Heart right ventricle (tissue), 16 donors: ENCODE results near the gene GDI1. TPM values are rescaled to one million over a fixed set of nuclear protein-coding genes. Genes with fewer than 3 reads are reported as not detected.
A peak's percentile ranks its signal among the peaks of the same experiment; 100 is the strongest.
"Not testable (repeated sequence)": the region's sequence is repeated elsewhere in the genome, so short reads cannot be mapped to it uniquely, and the experiment has no call there.

Experiments
- ATAC-seq, 8 donors: fragments of 200-7000 bp; cut with Tn5 transposase; one replicate each; pipeline ENCODE4 v1.9.1; 2020; ENCODE audit warnings: mild to moderate bottlenecking in 8 of 8, moderate library complexity in 8 of 8, moderate number of reproducible peaks in 1 of 8
- DNase-seq, 2 donors: peaks; one replicate each; pipeline ENCODE4 v3.0.0-alpha.2; 2020
- H3K27ac ChIP-seq, 10 donors: fragments of 200-600 bp; sonication (generic) in 2 of 10; one replicate each; pipeline versions ENCODE4 v1.5.0 to v1.8.0; 2020 to 2022; ENCODE audit warnings: mild to moderate bottlenecking in 3 of 10
- H3K27me3 ChIP-seq, 7 donors: fragments of 200-600 bp; one replicate each; pipeline ENCODE4 v1.8.0; 2021 to 2022; ENCODE audit warnings: mild to moderate bottlenecking in 2 of 7
- H3K36me3 ChIP-seq, 9 donors: fragments of 200-600 bp; sonication (generic) in 1 of 9; one replicate each; pipeline versions ENCODE4 v1.5.0 to v1.8.0; 2020 to 2022; ENCODE audit warnings: mild to moderate bottlenecking in 2 of 9
- H3K4me1 ChIP-seq, 9 donors: fragments of 200-600 bp; sonication (generic) in 1 of 9; one replicate each; pipeline versions ENCODE4 v1.5.0 to v1.8.0; 2020 to 2022; ENCODE audit warnings: mild to moderate bottlenecking in 4 of 9
- H3K4me3 ChIP-seq, 10 donors: fragments of 200-600 bp; sonication (generic) in 2 of 10; one replicate each; pipeline versions ENCODE4 v1.5.0 to v1.8.0; 2020 to 2022; ENCODE audit warnings: mild to moderate bottlenecking in 7 of 10, moderate library complexity in 2 of 10
- H3K9me3 ChIP-seq, 11 donors: fragments of 200-600 bp in 10 of 11; sonication (generic) in 2 of 11; one replicate each; pipeline versions ENCODE4 v1.5.0 to v1.8.0; 2013 to 2022; ENCODE audit warnings: mild to moderate bottlenecking in 2 of 11, control low read depth in 1 of 11, moderate library complexity in 1 of 11
- CTCF ChIP-seq, 9 donors: fragments of 200-600 bp; sonication (generic) in 2 of 9; IDR thresholded peaks; one replicate each; pipeline versions ENCODE4 v1.5.0 to v1.8.0; 2021 to 2022; ENCODE audit warnings: antibody characterized with exemption in 9 of 9, mild to moderate bottlenecking in 5 of 9, moderate library complexity in 1 of 9
- WGBS, 2 donors: extraction: QIAGEN DNeasy Blood & Tissue Kit; methylation state at CpG; one replicate each; pipeline ENCODE4 v1.1.7; 2013; ENCODE audit warnings: inconsistent platforms in 1 of 2; 5-methylcytosine and 5-hydroxymethylcytosine counted together
- intact Hi-C, 10 donors: fragments of 100-400 bp; cut with DNase I; formaldehyde crosslinking; loops; one replicate each; pipeline versions ENCODE4 v1.11.1 to v1.14.2; 2022
- polyA plus RNA-seq, 2 donors: library from polyadenylated mRNA; stranded (reverse); fragments of 200-250 nt; gene quantifications; one replicate each; pipeline ENCODE4 v1.2.3, GENCODE V29; 2013
- total RNA-seq, 10 donors: library from RNA; stranded (reverse); fragmentation: NEBNext Ultra II Directional in 3 of 10; extraction: Animal tissue kit (Norgen Biotek cat#: 25700) in 3 of 10; gene quantifications; one replicate each; pipeline versions ENCODE4 v1.2.1 to v1.2.4, GENCODE V29; 2021 to 2023
- donor health status: Arrhythmogenic right ventricular cardiomyopathy.
- donor health status: ischemic (EF 13 %, LVEDD 7.1; RV severe dilation, severe dysfunction).
- donor health status: healthy with polysubstance abuse.
- donor health status: DM: no; HTN: yes; CAD: no.
- donor health status: DM: no; HTN: no; CAD: no.
- donor health status: ischemic (EF 25% LVEDD 6.9; RV normal size, moderate dysfunction).
- donor health status: ischemic (EF 25% LVEDD 5.7; RV mildly dilated, moderate dysfunction).
- donor health status: healthy.
- donor health status: DM: yes; HTN: yes; CAD: no.
- donor health status: Ischemic cardiomyopathy.
- donor health status: ischemic (EF 35%, LVEDD 5.7; RV mildly dilated, moderate dysfunction).
- donor health status: nonischemic (EF 11% LVEDD 7.7; RV severe dilation, severe dysfunction).
- donor health status: DM: yes; HTN: yes; CAD: no.
- donor health status: PGD.
- donor health status: ischemic (EF 29% LVEDD 5.4; RV normal size, mild dysfunction).
- donor health status: nonischemic (EF 23%, LVEDD 6.1; RV moderate dilation, normal function).

GDI1 gene
- total and polyA plus RNA-seq, 12 donors: 67.5 to 117 (median 79.3) TPM

GRCh38 chrX:154399527-154400368 is 37.2 kb upstream of the GDI1 start:
- Histone ChIP-seq H3K27ac (peak overlapping the region in 9 of 10 donors; percentile 94 to 99 (median 99)), H3K36me3 (peaks cover 0 to 35% (median 12%) of the 10 kb centered on the region in 9 donors), H3K27me3 (no peaks in the 10 kb centered on the region), H3K4me1 (peaks cover 0 to 23% (median 15%) of the 10 kb centered on the region in 9 donors), H3K4me3 (peak overlapping the region; percentile 66 to 97 (median 78)), H3K9me3 (peaks cover 0 to 10% (median 0%) of the 10 kb centered on the region in 11 donors)
- ATAC-seq (no peak), DNase-seq (no peak)
- WGBS, 2 donors: 37 to 42% methylated on average over 14 of the region's 14 CpGs
- intact Hi-C loops: loop anchor here in 3 of 10 donors (5.0 to 10.0 kb wide), 3 partner anchors 115 to 1587 kb away; partner anchors contain the start of gene FAM3A (in 1 of the 3)
- TF ChIP-seq CTCF (IDR thresholded peaks at IDR 0.05): no peak

- H3K27me3 ChIP-seq, intact Hi-C loops, DNase-seq, ATAC-seq: not testable (repeated sequence)
- H3K27ac ChIP-seq: peak overlapping the region in 1 of 10 donors; percentile 99
- WGBS, 2 donors: 66 to 76% methylated on average over 6 of the region's 6 CpGs
- peaks cover 0 to 35% (median 12%) of the 10 kb centered on the region in 9 donors for H3K36me3 ChIP-seq
- peak overlapping the region in 5 of 10 donors; percentile 66 to 83 (median 73) for H3K4me3 ChIP-seq
- H3K4me1 ChIP-seq: peaks cover 0 to 23% (median 15%) of the 10 kb centered on the region in 9 donors
- peaks cover 0 to 10% (median 0%) of the 10 kb centered on the region in 11 donors for H3K9me3 ChIP-seq
Observed at GRCh38 chrX:154400369-154400817, 36.6 kb upstream of the GDI1 start.

GRCh38 chrX:154401045-154401799 is 35.7 kb upstream of the GDI1 start:
- Histone ChIP-seq H3K36me3 (peaks cover 0 to 35% (median 12%) of the 10 kb centered on the region in 9 donors), H3K4me1 (peaks cover 0 to 23% (median 15%) of the 10 kb centered on the region in 9 donors), H3K4me3 (no peak overlapping the region), H3K9me3 (peaks cover 0 to 10% (median 0%) of the 10 kb centered on the region in 11 donors), H3K27me3 (no peaks in the 10 kb centered on the region), H3K27ac (no peak overlapping the region)
- TF ChIP-seq CTCF (IDR thresholded peaks at IDR 0.05): no peak
- ATAC-seq (no peak), DNase-seq (no peak)
- WGBS, 2 donors: 60 to 64% methylated on average over 6 of the region's 6 CpGs
- intact Hi-C loops: no loop called here

- no peak for ATAC-seq
- DNase-seq: no peak
- intact Hi-C loops: no loop called here
- Histone ChIP-seq H3K27me3 (no peaks in the 10 kb centered on the region), H3K4me3 (no peak overlapping the region), H3K36me3 (peaks cover 0 to 35% (median 12%) of the 10 kb centered on the region in 9 donors), H3K4me1 (peaks cover 0 to 20% (median 12%) of the 10 kb centered on the region in 9 donors), H3K9me3 (peaks cover 0 to 10% (median 0%) of the 10 kb centered on the region in 11 donors), H3K27ac (no peak overlapping the region)
- 54 to 62% methylated on average over 6 of the region's 6 CpGs for WGBS, 2 donors
- TF ChIP-seq CTCF (IDR thresholded peaks at IDR 0.05): no peak
Observed at GRCh38 chrX:154401918-154402621, 34.9 kb upstream of the GDI1 start.
